NOMO-1 treated with dmso at 0.1 percent for 144 hours (cell line): ENCODE results near the gene MR1.
A peak's percentile ranks its signal among the peaks of the same experiment; 100 is the strongest.

Experiments
- DNase-seq: peaks from one replicate; lab custom pipeline; 2025; ENCODE audit not compliant: unreplicated experiment; lab: John Stamatoyannopoulos, UW

MR1 gene

GRCh38 chr1:181090641-181091126, 56.9 kb downstream of the MR1 start:
- DNase-seq, result no peak

- DNase-seq, result no peak
Observed at GRCh38 chr1:181091309-181092040, 57.7 kb downstream of the MR1 start.

DNA sequence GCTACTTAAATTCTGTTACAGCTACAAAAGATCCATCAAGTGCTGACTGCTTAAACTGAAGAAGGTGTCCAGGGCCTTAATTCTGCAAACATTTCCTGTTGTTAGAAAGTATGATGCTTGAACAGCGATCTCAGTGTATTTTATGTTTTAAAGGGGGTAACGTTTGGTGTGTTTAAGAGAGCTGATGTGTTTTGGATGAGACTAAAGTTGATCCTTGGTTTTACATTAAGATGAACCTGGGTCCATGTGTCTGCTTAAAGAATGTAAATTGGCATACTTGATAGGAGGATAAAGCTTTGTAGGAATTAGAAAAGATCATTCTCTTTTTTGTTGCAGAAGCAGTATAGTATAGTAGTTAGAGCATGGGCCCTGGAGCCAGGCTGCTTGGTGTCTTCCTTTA, 58.3 kb downstream of the MR1 start:
- DNase-seq, result no peak

- no peak for DNase-seq
Observed at GRCh38 chr1:181092883-181093458, 59.2 kb downstream of the MR1 start.

DNA sequence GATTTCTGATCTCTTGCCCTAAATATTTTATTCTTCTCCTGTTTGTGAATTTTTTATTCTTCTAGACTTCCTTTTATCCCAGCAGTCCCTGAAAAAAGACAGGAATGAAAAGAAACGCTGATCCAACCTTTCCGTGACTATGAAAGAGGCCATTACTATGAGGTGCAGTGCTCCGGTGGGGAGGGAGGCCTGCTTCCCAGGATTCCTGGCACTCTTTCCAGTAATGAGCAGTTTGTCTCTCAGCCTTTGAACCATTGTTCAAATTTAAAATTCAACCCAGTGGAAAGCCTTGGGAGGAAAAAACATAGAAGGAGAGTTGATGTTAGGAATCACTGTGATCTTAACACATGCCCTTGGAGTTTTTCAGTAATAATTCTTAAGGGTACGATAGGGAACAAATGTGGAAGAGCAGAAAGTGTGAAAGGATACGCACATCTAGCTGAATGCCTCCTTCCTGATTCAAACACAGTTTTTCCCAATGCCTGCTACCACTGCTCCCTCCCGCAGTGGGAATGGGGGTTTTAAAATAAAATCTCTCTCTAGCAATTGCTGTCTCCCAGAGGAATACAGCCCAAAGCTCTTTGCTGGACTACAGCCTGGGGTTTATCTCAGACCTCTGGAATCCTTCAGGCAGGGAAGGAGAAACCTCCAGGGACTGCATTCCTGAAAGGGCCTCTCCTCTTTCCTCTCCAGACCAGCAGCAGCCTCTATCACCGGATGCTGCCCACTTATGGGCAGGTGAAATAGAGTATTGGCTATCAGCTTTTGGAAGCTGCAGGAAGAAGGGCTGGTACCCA, 60.8 kb downstream of the MR1 start:
- no peak for DNase-seq

DNA sequence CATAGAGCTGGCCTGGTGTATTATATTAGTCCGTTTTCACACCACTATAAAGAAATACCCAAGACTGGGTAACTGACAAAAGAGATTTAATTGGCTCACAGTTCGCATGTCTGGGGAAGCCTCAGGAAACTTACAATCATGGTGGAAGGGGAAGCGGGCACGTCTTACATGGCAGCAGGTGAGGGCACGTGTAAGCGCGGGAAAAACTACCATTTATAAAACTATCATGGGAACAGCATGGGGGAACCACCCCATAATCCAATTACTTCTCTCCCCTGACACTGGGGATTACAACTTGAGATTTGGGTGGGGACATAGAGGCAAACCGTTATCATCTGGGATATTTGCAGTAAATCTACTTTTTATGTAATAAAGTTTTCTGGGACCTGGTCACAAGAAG, 61.5 kb downstream of the MR1 start:
- DNase-seq, result no peak

- no peak for DNase-seq
Observed at GRCh38 chr1:181095763-181096184, 62.0 kb downstream of the MR1 start.

DNA sequence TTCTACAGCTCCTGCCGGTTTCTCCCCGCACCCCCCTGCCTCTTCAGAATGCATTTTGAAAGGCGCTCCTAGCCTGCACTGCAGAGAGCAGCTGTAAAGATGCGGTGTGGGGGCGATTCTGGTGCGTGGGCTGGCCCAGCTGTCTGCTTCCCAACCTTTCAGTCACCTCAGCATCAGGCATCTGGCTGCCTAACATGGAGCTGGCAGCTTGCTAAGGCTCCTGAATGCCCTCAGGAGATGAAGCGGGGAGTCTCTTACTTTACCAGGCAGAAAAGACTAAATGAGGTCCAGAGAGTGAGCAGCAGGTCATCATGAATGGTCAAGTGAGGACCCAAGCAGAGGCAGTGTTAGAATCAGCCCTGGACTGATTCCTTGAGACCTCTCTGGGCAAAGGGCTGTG, 63.5 kb downstream of the MR1 start:
- no peak for DNase-seq

GRCh38 chr1:181099152-181100014, 65.6 kb downstream of the MR1 start:
- DNase-seq, result peak; percentile 74

GRCh38 chr1:181100015-181100905, 66.5 kb downstream of the MR1 start:
- no peak for DNase-seq

- no peak for DNase-seq
Observed at GRCh38 chr1:181100934-181101333, 67.2 kb downstream of the MR1 start.

DNA sequence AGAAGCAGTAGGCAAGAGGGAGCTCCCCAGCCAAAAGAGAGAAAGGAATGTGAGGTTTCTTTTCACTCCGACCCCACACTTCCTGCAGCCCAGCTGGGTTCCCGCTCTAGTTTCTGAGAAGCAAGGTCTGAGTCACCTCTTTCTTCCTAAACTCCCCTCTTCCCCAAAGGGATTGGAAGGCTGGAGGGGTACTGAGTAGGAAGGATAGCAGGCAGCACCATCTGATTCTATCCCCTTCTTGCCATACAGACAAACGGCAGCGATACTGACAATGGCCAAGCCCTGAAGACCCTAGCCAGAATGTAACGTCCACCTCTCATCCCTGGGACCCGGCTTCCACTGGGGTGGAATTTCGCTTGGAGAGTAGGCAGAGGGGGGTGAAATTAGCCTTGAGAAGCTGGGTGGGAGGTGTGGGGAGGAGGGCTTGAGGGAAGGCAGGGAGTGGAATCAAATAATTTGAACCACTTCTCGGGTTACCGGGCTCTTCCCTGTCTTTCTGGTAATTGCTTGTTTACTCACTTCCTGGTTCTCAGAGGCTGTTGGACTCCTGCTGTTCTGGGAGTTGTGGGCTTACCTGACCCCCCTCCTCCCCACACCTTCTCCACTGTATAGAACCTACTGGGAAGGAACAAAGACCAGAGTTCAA, 67.9 kb downstream of the MR1 start:
- DNase-seq, result no peak

DNA sequence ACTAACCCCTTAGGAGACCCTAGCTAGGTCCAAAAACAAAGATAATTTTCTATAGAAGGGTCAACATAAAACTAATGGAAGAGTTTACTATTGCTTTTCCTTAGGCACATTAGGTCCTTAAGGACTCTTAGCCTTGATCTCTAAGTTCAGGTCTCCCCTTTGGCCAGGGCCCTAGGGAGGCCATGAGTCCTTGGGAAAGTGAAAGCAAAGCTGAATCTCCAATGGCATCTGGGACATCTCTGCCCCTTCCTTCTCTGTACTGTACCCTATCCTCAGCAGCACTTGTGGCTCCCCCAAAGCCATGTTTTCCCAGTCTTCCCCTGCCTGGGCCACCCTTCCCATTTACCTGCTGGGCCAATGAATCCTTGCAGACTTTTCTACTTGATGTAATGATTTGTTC, 69.1 kb downstream of the MR1 start:
- no peak for DNase-seq

- DNase-seq, result no peak
Observed at GRCh38 chr1:181103399-181103798, 69.6 kb downstream of the MR1 start.

DNA sequence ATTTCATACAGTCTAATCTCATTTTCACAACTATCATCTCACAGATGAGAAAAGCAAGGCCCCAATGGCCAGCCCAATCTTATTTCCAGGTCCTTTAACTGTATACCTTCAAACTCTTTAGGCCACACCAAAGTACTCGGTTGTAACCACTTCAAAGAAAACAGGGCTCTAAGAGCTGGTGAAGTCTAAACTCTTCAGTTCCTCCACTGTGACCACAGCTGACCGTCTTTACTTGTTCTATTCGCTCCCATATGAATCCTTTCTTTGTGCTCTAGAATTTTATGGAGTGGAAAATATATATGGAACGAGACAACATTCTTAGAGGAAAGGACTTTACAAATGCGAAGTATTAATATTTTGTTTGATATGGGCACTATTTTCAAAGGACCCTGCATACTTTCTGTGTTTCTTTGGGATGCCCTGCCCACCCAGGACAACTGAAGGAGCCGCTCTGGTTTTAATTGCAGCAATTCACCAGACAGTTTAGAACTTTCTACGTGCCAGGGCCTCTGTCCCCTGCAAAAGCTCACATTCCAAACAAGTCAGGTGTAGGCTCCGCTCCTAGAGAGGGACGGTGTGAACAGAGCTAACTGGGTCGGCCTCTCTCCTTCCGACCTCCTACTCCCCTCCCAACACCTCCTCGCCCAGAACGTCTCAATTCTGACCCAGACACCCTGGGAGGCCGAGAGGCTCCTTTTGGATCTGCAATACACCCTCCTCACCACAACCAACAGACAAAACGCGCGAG, 70.4 kb downstream of the MR1 start:
- no peak for DNase-seq

GRCh38 chr1:181104790-181105133, 71.0 kb downstream of the MR1 start:
- DNase-seq, result no peak

GRCh38 chr1:181105134-181106021, 71.6 kb downstream of the MR1 start:
- DNase-seq, result peak; percentile 95

- DNase-seq, result no peak
Observed at GRCh38 chr1:181106022-181106312, 72.2 kb downstream of the MR1 start.
